Astrocyte (in vitro differentiated cells and primary cell): ENCODE results near the gene BMPR1B. TPM values are rescaled to one million over a fixed set of nuclear protein-coding genes. Genes with fewer than 3 reads are reported as not detected.

Experiments
- DNase-seq: peaks from one replicate; pipeline ENCODE4 v3.0.0-alpha.2; 2010; ENCODE audit warnings: low read depth
- FAIRE-seq: peaks from 2 replicates; lab custom pipeline; 2011; peaks lifted over from hg19 to GRCh38; lab: Jason Lieb, UNC
- H2AFZ ChIP-seq: 2 replicates; pipeline ENCODE4 v1.6.0; 2012; ENCODE audit warnings: low read depth, low read length, inconsistent platforms
- H3K27ac ChIP-seq: 2 replicates; pipeline ENCODE4 v1.5.1; 2011; ENCODE audit warnings: low read depth, low read length, inconsistent platforms
- H3K27me3 ChIP-seq: 2 replicates; pipeline ENCODE4 v1.6.0; 2011; ENCODE audit warnings: low read length, inconsistent platforms; ENCODE audit not compliant: insufficient read depth
- H3K36me3 ChIP-seq: 2 replicates; pipeline ENCODE4 v1.5.1; 2011; ENCODE audit warnings: low read length, inconsistent platforms; ENCODE audit not compliant: insufficient read depth
- H3K4me1 ChIP-seq: 2 replicates; pipeline ENCODE4 v1.5.1; 2011; ENCODE audit warnings: low read length, inconsistent platforms; ENCODE audit not compliant: insufficient read depth
- H3K4me2 ChIP-seq: 2 replicates; pipeline ENCODE4 v1.6.0; 2012; ENCODE audit warnings: low read length, inconsistent platforms
- H3K4me3 ChIP-seq: 2 replicates; pipeline ENCODE4 v1.5.1; 2011; ENCODE audit warnings: low read depth, mild to moderate bottlenecking, low read length, inconsistent platforms; ENCODE audit not compliant: insufficient read depth
- H3K79me2 ChIP-seq: 2 replicates; pipeline ENCODE4 v1.6.0; 2012; ENCODE audit warnings: mild to moderate bottlenecking, low read length, inconsistent platforms; ENCODE audit not compliant: insufficient read depth
- H3K9ac ChIP-seq: 2 replicates; pipeline ENCODE4 v1.6.0; 2012; ENCODE audit warnings: mild to moderate bottlenecking, low read length, inconsistent platforms
- H3K9me3 ChIP-seq: 2 replicates; pipeline ENCODE4 v1.5.1; 2012; ENCODE audit warnings: low read depth, mild to moderate bottlenecking, low read length, inconsistent platforms; ENCODE audit not compliant: insufficient read depth
- H4K20me1 ChIP-seq: 2 replicates; pipeline ENCODE4 v1.6.0; 2012; ENCODE audit warnings: low read length, inconsistent platforms; ENCODE audit not compliant: insufficient read depth
- H3K27ac Mint-ChIP-seq: one replicate; pipeline ENCODE4 v1.8.0; 2021; ENCODE audit warnings: mild to moderate bottlenecking, mixed read lengths; ENCODE audit not compliant: unreplicated experiment
- H3K27me3 Mint-ChIP-seq: one replicate; pipeline ENCODE4 v1.8.0; 2021; ENCODE audit warnings: low read depth, mixed read lengths; ENCODE audit not compliant: unreplicated experiment
- H3K36me3 Mint-ChIP-seq: one replicate; pipeline ENCODE4 v1.8.0; 2021; ENCODE audit warnings: low read depth, mixed read lengths; ENCODE audit not compliant: unreplicated experiment
- H3K4me1 Mint-ChIP-seq: one replicate; pipeline ENCODE4 v1.8.0; 2021; ENCODE audit warnings: low read depth, mixed read lengths; ENCODE audit not compliant: unreplicated experiment
- H3K4me3 Mint-ChIP-seq: one replicate; pipeline ENCODE4 v1.8.0; 2021; ENCODE audit warnings: mild to moderate bottlenecking, moderate library complexity, mixed read lengths; ENCODE audit not compliant: unreplicated experiment
- H3K9me3 Mint-ChIP-seq: one replicate; pipeline ENCODE4 v1.8.0; 2021; ENCODE audit warnings: mild to moderate bottlenecking, mixed read lengths; ENCODE audit not compliant: unreplicated experiment
- CTCF ChIP-seq: IDR thresholded peaks from 2 replicates; pipeline ENCODE4 v1.5.1; 2011; ENCODE audit warnings: low read depth, mild to moderate bottlenecking, inconsistent platforms, low read length, moderate library complexity; ENCODE audit not compliant: insufficient read depth
- EZH2 ChIP-seq: IDR thresholded peaks from 2 replicates; pipeline ENCODE4 v1.6.1; 2012; ENCODE audit warnings: mild to moderate bottlenecking, low read length, inconsistent platforms; ENCODE audit not compliant: insufficient read depth
- total RNA-seq: library from RNA; stranded (reverse); gene quantifications from 2 replicates; pipeline ENCODE4 v1.2.1, GENCODE V29; 2021

The BMPR1B gene
- total RNA-seq, 1 donor from 2014 or later = 14.1 TPM

- Mint-ChIP-seq H3K4me3 (no peak overlapping the region), H3K9me3 (no peaks in the 10 kb centered on the region), H3K27ac (no peak overlapping the region), H3K4me1 (peaks cover 4% of the 10 kb centered on the region), H3K27me3 (no peaks in the 10 kb centered on the region), H3K36me3 (no peaks in the 10 kb centered on the region)
- Histone ChIP-seq H3K4me3 (no peak overlapping the region), H3K27me3 (no peaks in the 10 kb centered on the region), H3K4me1 (no peaks in the 10 kb centered on the region), H3K36me3 (no peaks in the 10 kb centered on the region), H3K9me3 (no peaks in the 10 kb centered on the region), H3K27ac (no peak overlapping the region), H3K79me2 (no peaks in the 10 kb centered on the region), H3K9ac (no peak overlapping the region), H4K20me1 (no peaks in the 10 kb centered on the region), H2AFZ (no peak overlapping the region), H3K4me2 (no peak overlapping the region)
- DNase-seq (no peak), FAIRE-seq (no peak)
- TF ChIP-seq EZH2 (no peak), CTCF (no peak)
These were observed 31.1 kb upstream of the BMPR1B start for GRCh38 chr4:94726524-94727123.

- Histone ChIP-seq H3K27me3 (no peaks in the 10 kb centered on the region), H3K27ac (no peak overlapping the region), H3K4me2 (no peak overlapping the region), H3K9ac (no peak overlapping the region), H4K20me1 (no peaks in the 10 kb centered on the region), H3K4me1 (no peaks in the 10 kb centered on the region), H3K9me3 (no peaks in the 10 kb centered on the region), H3K36me3 (no peaks in the 10 kb centered on the region), H3K79me2 (no peaks in the 10 kb centered on the region), H3K4me3 (no peak overlapping the region), H2AFZ (no peak overlapping the region)
- no peak overlapping the region for H3K27ac Mint-ChIP-seq
- DNase-seq = no peak
- no peaks in the 10 kb centered on the region for H3K36me3 Mint-ChIP-seq
- H3K9me3 Mint-ChIP-seq = no peaks in the 10 kb centered on the region
- no peak overlapping the region for H3K4me3 Mint-ChIP-seq
- no peaks in the 10 kb centered on the region for H3K27me3 Mint-ChIP-seq
- TF ChIP-seq CTCF (no peak), EZH2 (no peak)
- no peak for FAIRE-seq
- H3K4me1 Mint-ChIP-seq = peaks cover 4% of the 10 kb centered on the region
These were observed 29.5 kb upstream of the BMPR1B start for GRCh38 chr4:94728056-94728766.

- Histone ChIP-seq H3K4me3 (no peak overlapping the region), H2AFZ (no peak overlapping the region)
These were observed 25.4 kb upstream of the BMPR1B start for GRCh38 chr4:94732358-94732698.

More at GRCh38 chr4:94732358-94732698, 25.4 kb upstream of the BMPR1B start:
- Mint-ChIP-seq H3K4me1 (peaks cover 4% of the 10 kb centered on the region), H3K4me3 (no peak overlapping the region), H3K36me3 (no peaks in the 10 kb centered on the region), H3K27me3 (no peaks in the 10 kb centered on the region), H3K9me3 (no peaks in the 10 kb centered on the region), H3K27ac (no peak overlapping the region)
- no peak for DNase-seq
- Histone ChIP-seq H3K9me3 (no peaks in the 10 kb centered on the region), H3K36me3 (no peaks in the 10 kb centered on the region), H3K27me3 (no peaks in the 10 kb centered on the region), H3K9ac (no peak overlapping the region), H4K20me1 (no peaks in the 10 kb centered on the region), H3K79me2 (no peaks in the 10 kb centered on the region), H3K4me1 (no peaks in the 10 kb centered on the region), H3K27ac (no peak overlapping the region), H3K4me2 (no peak overlapping the region)
- TF ChIP-seq EZH2 (no peak), CTCF (no peak)
- FAIRE-seq = no peak
